Measurements from ENCODE around the gene TASOR2.
A peak's percentile ranks its signal among the peaks of the same experiment; 100 is the strongest.

Gene TASOR2

DNA sequence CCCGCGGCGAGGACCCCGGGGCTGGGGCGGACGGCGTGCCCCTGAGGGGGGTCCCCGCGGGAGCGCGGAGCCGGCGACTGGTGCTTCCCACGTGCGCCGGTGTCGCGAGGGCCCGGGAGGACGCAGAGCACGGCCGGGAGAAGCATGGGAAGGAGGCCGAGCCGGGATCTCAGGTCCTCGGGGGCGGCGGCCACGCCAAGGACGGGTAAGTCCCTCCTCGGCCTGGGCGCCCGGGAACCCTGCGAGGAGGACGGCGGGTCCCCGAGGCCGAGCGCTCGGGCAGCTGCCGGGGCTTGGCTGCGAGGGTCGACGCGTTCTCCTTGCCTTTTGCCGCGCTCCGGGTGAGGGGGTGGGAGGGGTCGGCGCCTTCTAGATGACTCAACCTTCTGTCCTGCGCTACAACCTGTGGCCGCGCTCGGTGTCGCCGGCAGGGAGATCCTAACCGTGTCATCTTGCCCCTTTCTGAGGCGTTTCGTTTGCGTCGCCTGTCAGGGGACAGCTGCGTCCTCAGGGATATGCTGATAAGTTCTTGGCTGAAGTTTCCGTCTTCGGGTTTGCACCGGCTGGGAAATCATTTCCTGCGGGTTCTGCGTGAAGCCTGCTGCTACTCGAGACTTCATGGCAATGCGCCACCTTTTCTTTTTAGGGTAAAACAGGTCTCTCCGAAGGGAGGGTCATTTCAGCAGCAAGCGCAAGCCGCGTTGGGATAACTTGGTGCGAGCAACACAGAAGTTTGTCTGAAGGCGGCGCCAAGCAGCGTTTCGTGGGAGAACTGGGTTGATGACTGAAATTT is 529 bp downstream of the TASOR2 start:
- peak; percentile 75 for DNase-seq (ENCODE audit: low spot score)

DNA sequence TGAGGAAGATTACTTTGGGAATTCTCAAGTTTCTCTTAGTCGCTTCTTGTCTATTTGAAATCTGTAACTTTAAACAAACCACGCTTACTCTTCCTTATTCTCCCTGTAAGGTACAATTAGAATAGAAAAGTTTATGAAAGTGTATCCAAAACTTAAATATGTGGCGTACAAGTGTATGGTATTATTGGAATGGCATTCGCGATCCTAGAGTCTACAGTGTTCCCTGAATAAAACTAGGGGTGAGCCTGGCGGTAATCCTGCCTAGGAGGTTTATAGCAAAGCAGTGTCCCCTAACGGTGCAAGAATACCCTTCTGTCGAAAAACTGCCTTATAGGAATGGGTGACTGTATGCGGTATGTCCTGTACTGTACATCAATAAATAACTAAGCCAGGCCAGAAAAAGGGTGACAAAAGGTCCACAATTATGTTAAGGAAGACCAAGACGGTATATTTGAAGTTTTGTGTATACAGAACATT is 1.2 kb downstream of the TASOR2 start:
- DNase-seq (ENCODE audit: low spot score) = no peak

GRCh38 chr10:5688587-5688986 is 3.9 kb downstream of the TASOR2 start:
- no peak for DNase-seq (ENCODE audit: low spot score)

DNA sequence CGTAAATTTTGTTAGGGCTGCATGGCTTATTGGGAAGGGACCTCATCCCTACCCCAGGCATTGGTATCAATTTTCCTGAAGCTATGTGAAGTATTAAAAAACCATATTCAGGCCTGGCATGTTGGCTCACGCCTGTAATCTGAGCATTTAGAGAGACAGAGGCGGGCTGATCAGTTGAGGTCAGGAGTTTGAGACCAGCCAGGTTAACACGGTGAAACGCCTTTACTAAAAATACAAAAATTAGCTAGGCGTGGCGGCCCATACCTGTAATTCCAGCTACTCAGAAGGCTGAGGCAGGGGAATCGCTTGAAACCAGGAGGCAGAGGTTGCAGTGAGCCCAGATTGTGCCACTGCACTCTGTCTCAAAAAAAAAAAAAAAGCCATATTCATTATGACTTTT is 7.1 kb downstream of the TASOR2 start:
- no peak for DNase-seq (ENCODE audit: low spot score)

GRCh38 chr10:5692461-5693358 is 8.1 kb downstream of the TASOR2 start:
- DNase-seq (ENCODE audit: low spot score) = no peak

GRCh38 chr10:5694573-5694972 is 9.9 kb downstream of the TASOR2 start:
- DNase-seq (ENCODE audit: low spot score) = no peak

DNA sequence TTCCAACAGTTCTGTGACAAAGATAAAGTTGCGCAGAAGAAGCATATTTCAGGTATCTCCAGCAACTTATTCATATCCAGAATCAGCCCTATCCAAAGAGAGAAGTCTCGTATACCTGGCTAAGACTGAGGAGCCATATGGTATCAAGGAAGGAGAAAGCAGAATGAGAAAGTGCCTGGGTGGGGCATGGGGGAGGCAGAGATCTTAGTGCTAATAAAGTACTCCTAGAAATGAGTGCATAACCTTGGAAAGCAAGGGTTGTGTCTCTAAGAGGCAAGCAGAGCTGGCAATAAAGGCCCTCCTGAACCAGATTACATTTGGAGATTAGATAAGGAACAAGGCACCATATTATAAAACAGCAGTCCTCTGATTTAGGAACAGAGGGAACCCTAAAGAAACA is 12.7 kb downstream of the TASOR2 start:
- no peak for DNase-seq (ENCODE audit: low spot score)

GRCh38 chr10:5698062-5698461 is 13.4 kb downstream of the TASOR2 start:
- DNase-seq (ENCODE audit: low spot score) = no peak

DNA sequence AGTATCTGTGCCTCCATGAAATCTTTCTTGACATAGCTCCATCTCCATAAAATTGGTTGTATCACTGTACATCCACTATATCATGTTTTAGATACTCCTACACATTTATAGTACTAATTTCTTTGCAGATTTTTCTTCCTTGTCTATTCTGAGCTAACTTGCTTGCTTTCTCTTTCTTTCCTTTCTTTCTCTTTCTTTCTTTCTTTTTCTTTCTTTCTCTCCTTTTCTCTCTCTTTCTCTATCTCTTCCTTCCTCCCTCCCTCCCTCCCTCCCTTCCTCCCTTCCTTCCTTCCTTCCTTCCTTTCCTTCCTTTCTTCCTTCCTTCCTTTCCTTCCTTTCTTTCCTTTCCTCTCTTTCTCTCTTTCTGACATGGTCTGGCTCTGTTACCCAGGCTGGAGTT is 23.7 kb downstream of the TASOR2 start:
- no peak for DNase-seq (ENCODE audit: low spot score)

GRCh38 chr10:5709865-5710264 is 25.2 kb downstream of the TASOR2 start:
- no peak for DNase-seq (ENCODE audit: low spot score)

GRCh38 chr10:5710859-5711258 is 26.2 kb downstream of the TASOR2 start:
- no peak for DNase-seq (ENCODE audit: low spot score)

GRCh38 chr10:5711642-5712041 is 27.0 kb downstream of the TASOR2 start:
- no peak for DNase-seq (ENCODE audit: low spot score)

DNA sequence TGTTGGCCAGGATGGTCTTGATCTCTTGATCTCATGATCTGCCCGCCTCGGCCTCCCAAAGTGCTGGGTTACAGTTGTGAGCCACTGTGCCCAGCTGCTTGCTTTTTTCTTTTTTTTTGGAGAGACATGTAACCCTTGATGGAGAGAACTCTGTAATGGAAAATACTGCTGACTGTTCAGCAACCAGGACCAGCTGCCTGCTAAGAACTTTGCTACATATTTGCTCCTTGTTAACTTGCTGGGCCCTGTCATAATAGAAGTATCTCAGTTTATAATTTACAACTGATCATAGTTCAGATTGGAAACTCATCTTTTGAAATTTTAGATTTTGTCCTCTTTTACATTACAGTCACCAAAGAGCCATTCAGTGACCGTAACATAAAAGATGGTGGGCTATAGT is 34.9 kb downstream of the TASOR2 start:
- DNase-seq (ENCODE audit: low spot score) = no peak

DNA sequence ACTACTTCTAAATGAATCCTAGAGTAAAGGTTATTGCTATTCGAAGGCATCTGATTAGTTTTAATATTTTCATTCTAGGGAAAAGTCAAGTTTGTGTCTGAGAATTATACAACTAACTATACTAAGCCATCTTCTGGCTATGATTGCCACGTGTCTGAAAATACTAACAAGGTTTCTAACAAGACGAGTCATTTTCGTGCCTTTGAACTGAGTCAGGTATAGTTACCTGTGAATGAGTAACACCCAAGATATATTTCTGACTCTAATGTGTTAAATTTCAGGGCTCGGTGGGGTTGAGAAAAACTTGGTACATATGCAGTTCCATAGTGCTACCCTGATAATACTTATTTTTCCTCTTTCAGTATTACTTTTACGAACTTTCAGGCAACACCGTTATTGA is 35.5 kb downstream of the TASOR2 start:
- DNase-seq (ENCODE audit: low spot score) = no peak

GRCh38 chr10:5723692-5724091 is 39.1 kb downstream of the TASOR2 start:
- no peak for DNase-seq (ENCODE audit: low spot score)

DNA sequence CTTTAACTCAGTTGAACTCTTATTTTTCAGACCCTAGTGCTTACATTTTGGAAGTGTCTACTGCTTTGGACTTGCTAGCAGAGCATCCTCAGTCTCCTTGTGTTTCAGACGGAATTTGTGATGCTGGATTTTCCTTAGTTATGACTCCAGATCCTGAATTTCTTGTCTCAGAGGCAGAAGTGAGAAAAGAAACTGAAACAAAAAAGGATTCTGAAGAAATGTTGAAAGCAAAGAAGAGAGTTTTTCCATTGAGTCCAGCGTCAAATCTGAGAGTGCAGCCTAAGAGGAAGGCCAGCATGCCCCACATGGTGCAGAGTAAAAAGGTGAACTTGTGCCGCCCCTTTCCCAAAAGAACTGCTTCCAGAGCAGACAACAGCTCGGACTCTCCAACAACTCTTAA is 46.1 kb downstream of the TASOR2 start:
- no peak for DNase-seq (ENCODE audit: low spot score)

DNA sequence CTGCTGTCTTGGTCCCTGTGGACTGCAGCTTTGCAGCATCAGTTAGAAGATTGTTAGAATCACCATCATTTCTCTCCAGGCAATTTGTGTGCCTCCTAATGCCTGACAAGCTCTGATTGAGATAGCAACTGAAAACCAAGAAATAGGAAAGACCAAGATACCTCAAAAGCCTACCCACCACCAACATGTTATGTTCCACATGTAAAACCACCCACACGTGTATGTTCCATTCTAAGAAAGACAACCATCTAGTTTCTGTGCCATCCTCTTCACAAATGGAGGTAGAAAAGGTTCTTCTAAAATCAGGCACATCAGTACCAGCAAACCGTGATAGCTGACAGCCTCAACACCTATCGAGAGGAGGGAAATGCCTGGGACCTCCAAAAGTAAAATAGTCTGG is 46.9 kb downstream of the TASOR2 start:
- DNase-seq (ENCODE audit: low spot score) = no peak

- DNase-seq (ENCODE audit: low spot score) = no peak
These were observed 47.5 kb downstream of the TASOR2 start for GRCh38 chr10:5732141-5732540.
